ENCODE measurements around the gene ATP5MG.
"Not testable (repeated sequence)": the region's sequence is repeated elsewhere in the genome, so short reads cannot be mapped to it uniquely, and the experiment has no call there.

ATP5MG gene, protein sequence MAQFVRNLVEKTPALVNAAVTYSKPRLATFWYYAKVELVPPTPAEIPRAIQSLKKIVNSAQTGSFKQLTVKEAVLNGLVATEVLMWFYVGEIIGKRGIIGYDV

DNA sequence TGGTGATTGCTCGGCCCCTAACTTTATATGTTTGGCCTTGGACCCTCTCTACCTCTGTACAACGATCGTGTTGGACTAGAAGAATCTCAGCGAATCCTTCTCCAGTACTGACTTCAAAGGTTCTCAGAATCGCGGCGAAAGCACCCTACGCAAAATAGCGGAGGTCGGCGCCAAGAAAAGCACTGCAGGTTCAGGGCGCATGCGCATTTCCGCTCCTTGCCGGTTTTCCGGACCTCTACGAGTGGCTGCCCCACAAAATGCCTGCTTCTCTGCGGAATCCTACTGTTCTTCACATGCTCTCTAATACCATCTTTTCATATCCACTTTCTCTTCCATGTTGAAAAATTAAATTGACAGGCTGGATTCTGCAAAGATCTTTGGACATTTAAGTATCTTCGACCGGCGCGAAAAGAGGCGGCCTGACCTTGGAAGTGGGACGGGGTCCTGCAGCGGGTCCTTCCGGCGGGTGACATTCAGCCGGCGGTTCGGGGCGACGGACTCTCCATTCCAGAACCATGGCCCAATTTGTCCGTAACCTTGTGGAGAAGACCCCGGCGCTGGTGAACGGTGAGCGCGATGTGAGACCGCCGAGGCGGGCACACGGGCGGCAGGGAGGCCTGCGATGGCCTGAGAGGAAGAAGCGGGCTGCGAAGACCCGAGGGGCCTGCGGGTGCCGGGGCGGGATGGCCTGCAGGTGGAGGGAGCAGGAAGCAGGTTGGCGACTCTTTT lies at the start of gene ATP5MG:
Gene ATP5MG (plus strand): TSS at position 456 of the 729 bp plus-strand sequence. CDS start 60 bp downstream, at position 516.
- peak; percentile 96 to 100 for DNase-seq

DNA sequence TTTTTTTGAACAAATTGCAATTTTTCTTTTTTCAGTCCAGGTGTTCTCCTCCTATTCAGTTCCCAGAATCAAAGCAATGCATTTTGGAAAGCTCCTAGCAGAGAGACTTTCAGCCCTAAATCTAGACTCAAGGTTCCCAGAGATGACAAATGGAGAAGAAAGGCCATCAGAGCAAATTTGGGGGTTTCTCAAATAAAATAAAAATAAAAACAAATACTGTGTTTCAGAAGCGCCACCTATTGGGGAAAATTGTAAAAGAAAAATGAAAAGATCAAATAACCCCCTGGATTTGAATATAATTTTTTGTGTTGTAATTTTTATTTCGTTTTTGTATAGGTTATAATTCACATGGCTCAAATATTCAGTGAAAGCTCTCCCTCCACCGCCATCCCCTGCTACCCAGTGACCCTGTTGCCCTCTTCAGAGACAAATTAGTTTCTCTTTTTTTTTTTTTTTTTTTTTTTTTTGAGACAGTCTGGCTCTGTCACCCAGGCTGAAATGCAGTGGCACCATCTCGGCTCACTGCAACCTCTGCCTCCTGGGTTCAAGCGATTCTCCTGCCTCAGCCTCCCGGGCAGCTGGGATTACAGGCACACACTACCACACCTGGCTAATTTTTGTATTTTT lies 48.2 kb upstream of the ATP5MG start:
- DNase-seq: peak; percentile 20 to 72

DNA sequence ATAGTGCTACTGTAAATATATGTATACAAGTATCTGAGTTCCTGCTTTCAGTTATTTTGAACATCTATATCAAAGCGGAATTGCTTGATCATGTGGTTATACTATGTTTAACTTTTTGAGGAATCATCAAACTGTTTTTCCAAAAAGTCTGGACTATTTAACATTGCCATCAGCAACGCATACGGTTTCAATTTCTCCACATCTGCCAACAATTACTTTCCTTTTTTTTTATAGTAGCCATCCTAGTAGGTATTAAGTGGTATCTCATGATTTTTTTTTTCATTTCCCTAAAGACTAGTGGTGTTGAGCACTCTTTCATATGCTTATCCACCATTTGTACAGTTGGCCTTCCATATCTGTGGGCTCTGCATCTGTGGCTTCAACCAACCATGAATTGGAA lies 43.3 kb upstream of the ATP5MG start:
- no peak for DNase-seq

DNA sequence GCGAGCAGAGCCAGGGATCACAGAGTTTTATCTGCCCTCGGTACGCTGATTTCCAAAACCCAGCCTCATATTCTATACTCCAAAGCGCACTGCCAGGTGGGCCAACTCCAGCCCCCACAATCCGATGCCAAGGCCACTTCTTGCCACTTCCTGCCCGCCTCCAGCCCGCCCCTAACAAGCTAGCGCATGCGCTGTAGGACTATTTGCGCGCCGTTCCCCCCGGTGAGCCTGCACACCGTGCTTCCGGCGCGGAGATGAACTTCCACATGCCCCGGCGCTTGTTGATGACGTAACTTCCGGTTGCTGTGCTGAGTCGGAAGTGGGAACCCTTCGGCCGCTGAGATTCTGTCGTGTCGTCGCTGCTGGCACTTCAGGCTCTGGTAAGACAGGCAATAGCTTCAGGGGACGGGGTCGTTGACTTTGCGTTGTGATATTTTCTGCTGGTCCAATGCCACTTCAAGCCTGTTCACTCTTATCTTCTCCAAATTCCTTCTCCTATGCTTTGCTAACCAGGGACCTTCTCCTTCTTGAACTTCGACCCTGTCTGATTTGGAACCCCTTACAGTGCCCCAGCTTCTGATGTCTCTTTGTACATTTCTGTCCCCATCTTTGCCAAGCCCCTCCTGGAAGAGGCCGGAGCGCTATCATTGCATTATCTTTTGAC lies 42.0 kb upstream of the ATP5MG start, which contains the start of gene UBE4A:
Gene UBE4A (plus strand): TSS at position 306 of the 664 bp plus-strand sequence. CDS start 5,481 bp downstream, outside the sequence.
- peak; percentile 95 to 100 for DNase-seq

DNA sequence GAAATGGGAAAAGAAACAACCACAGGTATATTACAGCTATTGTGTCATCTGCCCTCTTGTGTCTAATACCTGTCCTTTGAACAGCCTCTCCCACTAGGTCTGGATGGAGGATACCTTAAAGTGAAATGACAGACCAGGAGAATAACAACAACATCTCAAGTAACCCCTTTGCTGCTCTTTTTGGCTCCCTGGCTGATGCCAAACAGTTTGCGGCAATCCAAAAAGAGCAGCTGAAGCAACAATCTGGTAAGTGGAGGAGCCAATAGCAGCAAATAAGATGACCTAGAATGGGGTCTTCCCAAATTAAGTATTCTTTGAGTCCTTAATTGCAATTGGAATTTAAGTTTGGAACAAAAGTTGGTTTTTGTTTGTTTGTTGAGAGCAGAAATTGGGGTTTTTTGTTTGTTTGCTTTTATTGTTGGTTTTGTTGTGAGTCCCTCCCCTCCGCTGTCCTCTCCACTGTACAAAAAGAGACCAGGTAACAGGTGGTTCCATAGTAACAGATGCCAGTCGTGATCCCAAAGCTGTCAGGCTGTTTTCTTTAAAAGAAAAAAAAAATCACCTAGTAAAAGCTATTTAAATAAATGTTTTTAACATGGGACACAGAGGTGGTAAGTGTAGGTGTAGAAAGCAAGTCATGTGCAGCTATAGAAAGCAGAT lies 36.3 kb upstream of the ATP5MG start:
- no peak for DNase-seq

DNA sequence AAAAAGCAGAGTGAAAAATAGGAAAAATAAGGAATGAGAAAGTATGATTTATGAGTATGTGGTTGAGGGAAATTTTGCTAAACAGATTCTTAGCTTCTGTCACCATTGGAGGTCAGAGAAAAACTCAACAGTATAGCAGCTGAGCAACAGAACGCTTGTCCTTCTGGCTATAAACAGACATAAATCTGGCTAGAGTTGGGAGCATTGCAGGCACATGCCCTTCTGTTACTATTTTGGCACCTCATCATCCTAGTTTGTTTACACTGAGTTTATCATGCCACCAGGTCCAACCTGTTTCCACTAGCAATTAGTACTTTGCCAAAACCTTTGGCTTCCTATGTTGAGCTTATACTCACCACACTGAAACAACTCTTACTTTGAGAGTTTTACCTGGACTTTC lies 35.1 kb upstream of the ATP5MG start:
- DNase-seq: no peak

DNA sequence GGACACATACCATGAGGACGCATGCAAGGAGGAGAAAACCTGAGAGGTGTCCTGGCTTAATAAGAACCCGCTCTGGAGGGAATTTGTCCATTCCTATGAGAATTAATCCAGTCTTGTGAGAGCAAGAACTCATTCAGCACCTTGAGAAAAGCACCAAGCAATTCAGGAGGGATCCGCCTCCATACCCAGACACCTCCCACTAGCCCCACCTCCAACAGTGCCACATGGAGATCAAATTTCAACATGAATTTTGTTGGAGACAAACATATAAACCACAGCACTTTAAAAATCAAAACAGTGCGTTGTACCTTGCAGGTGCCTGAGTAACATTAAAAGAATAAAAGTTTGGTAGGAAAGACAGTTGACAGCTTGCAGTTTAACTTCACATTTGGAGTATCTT lies 30.6 kb upstream of the ATP5MG start:
- DNase-seq: no peak

DNA sequence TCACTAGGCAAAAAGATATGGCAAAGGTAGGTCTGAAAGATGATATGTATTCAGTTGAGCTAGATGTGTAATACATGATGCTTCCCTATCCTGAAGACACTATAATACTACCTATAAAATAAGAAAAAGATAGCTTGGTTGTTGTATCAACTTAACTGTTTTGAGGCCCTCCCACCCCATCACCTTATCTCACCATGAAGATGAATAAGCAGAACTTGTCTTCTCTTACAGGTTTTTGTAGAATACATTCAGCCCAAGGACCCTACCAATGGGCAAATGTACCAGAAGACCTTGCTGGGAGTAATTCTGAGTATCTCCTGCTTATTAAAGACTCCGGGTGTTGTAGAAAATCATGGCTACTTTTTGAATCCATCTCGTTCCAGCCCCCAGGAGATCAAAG lies 28.1 kb upstream of the ATP5MG start:
- DNase-seq: no peak

DNA sequence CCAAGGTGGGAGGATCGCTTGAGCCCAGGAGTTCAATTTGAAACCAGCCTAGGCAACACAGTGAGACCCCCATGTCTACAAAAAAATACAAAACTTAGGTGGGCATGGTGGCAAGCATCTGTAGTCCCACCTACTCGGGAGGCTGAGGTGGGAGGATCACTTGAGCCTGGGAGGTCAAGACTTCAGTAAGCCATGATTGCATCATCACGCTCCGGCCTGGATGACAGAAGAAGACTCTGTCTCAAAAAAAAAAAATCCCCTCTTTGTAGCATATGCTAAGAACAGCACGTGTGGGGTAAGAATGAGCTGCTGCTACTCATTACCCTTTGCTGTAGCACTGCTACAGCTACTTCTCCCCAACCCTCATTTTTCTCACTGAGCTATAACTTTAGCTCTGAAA lies 27.5 kb upstream of the ATP5MG start:
- DNase-seq: no peak

DNA sequence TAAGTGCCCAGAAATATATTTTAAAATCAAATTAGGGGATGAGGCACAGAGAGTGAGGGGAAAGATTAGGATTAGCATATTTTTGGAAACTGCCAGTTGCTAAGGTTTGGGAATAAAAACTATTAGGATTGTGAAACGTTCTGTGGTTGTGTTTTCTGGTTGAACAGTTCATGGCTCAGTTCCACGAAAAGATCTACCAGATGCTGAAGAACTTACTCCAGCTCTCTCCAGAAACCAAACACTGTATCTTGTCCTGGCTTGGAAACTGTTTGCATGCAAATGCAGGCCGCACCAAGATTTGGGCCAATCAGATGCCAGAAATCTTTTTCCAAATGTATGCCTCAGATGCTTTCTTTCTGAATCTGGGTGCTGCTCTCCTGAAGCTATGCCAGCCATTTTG lies 26.7 kb upstream of the ATP5MG start:
- no peak for DNase-seq

DNA sequence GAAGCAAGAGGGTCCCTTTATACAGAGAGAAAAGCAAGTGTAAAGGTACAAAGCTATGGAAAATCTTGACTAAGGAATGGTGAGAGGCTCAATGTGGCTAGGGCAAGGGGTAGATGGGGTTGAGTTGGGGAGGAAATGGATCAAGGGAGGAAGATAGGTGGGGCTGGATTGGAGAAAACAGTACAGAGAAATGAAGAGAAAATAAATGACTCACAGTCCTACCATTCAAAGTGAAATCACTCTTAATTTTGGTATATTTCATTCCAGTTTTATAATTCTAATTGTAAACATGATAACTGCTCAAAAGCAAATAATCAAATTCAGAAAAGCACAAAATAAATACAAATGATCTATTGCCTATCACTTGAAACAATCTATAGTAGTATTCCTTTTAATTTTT lies 25.4 kb upstream of the ATP5MG start:
- DNase-seq: no peak

DNA sequence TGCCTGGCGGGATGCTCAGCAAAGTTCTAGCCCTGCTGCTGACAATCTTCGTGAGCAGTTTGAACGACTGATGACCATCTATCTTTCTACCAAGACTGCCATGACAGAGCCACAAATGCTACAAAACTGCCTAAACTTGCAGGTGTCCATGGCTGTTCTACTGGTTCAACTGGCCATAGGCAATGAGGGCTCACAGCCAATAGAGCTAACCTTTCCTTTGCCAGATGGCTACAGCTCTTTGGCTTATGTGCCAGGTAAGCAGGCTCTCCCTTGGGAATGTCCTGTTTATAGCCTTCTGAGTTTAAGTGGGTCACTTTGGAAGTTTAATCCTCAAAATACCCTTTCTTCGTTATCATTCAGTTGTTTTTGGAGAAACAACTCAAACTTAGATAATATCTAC lies 21.9 kb upstream of the ATP5MG start:
- DNase-seq: no peak

DNA sequence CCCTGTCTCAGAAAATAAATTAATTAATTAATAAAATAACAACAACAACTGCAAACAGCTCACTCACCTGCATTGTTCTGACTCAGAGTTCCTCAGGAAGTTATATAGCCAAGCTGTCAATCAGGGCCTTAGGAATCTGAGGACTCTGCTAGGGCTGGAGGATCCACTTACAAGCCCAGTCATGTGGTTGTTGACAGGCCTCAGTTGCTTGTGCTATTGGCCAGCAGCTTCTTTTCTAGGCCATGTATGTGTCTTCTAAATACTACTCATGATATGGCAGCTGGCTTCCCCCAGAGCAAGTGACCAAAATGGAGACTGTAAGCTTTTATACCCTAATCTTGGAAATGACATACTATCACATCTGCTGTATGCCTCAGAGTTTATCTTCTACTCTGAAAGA lies 20.8 kb upstream of the ATP5MG start:
- DNase-seq: no peak

DNA sequence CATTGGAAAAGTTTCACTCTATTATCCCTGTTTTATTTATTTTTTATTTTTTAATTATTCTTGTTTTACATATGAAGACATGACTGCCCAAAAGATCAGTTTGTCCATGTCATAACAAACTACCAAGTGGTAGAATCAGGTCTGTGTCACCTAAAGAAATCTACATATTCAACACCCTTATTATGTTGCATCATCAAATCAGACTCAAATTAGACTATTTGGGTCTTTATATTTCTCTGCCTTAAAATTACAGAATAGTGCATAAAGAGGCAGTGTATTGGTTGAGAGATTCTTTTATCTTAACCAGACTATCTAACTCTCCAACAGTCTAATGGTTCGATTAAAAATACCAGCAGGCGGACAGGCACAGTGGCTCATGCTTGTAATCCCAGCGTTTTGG lies 18.5 kb upstream of the ATP5MG start:
- DNase-seq: no peak

DNA sequence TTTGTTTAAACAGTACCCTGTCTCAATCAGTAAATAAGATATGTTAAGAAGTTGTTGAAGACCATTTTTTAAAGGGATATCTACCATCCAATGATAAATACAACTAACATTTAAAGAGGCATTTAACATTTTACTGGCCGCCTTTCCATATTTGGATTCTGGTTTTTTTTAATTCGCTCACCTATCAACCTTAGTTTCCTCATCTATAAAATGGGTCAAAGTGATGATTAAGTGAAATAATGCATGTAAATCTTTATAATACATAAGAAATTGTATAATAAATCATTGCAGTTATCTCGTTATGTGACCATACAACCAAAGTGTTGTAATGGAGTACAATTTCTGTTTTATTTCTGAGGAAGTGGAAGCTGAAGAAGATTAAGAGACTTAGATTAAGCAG lies 17.7 kb upstream of the ATP5MG start:
- DNase-seq: no peak

DNA sequence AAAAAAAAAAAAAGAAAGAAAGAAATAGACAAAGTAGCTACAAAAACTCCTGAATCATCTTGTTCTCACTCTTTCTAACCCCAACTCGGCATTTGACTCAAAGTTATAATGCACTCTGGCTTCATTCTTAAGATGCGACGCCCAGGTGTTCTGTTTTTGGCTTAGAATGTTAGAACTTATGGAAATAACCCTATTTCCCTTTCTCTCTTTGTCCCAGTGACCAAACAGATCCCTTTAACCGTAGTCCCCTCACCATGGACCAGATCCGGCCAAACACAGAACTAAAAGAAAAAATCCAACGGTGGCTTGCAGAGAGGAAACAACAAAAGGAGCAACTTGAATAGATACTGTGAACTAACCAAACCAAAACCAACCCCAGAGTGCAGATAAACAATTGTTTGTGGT lies 5.3 kb upstream of the ATP5MG start:
- no peak for DNase-seq

DNA sequence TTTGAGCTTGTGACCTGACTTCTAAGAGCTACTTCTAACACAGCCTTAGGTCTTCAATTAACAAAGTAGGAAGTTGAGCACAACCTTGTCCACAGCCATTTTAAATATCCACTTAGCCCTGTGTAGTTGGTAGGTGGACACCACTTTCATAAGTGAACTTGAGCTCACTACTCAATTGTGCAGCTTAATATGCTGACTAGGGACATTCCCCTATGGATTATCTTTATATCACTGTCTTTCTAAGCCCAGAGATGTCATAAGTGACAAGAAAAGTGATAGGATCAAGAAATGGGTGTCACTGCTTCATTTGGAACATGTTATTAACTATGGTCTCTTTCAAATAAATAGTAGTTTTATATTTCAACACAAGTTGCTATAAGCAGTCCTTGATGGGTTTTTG lies 4.0 kb upstream of the ATP5MG start:
- no peak for DNase-seq

DNA sequence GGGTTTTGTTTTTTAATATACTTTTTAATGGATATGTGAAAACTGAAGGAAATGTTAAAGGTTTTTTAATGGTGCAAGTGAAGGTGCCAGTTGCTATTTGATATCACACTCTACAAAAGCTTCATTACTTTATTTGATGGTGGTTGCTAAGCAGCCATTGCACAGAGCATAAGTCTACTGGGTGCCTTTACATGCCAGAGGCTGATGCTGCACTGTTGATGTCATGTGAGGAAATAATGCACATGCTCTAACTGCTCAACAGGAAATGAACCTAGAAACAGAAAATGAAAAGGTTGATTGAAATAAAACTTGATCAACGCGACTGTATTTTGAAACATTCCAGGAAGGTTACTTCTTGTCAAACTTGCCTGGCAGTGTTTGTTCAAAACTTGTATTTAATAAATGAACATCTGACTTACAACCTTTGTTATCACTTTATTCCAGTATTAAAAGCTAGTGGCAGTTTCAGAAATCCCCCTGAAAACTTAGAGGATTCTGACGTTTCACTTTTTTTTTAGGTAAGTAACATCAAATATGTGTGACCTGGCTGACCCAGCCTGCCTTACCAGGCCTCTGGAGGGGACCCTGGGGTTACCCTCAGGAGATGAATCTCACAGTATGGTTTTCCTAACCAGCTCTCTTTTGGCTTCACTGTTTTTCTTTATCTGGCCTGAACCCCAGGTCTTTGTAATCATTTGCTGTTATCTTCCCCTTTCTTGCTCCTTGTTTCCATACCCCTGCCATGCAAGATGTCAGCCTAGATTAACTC lies 2.4 kb upstream of the ATP5MG start:
- no peak for DNase-seq

DNA sequence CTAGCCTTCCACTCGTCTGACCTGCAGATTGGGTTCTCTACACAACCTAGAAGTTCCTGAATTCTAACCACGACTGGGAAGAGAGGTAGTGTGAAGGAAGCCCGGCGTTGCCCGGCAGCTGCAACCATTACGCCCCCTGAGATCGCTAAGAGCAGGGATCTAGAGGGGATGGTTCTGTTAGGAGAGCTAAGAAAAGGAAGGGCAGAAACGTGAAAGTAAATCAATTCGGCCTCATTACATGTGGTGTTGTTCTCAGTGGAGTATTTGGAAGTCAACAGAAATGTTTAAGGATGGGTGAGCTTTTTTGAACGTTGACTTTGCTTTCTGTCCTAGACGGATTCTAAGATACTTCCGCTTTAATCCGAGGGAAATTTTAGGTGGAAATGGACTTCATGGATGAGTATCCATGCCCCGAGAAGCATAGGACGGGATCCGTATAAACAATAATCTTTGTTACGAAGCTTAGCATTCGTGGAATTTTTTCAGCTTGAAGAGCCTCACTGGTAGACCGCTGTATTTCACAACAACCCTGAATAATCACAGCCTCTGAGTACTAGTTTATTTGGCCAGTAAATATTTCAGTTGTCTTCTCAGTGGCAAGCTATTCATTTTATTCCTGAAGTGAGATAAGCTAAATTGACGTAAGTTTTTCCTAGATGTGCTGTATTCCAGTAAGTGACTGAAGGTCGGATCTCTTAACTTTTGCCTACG lies 629 bp downstream of the ATP5MG start:
- DNase-seq: no peak

DNA sequence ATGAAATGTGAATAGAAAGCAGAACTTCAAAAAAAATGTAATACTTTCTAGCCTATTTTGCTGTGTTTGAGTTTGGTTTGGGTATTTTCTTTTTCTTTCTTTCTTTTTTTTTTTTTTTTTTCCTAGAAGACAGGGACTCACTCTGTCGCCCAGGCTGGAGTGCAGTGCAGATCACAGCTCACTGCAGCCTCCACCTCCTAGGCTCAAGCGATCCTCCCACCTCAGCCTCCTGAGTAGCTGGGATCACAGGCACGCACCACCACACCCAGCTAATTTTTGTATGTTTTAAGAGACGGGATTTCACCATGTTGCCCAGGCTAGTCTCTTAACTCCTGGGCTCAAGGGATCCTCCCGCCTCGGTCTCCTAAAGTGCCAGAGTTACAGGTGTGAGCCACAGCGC lies 1.2 kb downstream of the ATP5MG start:
- not testable (repeated sequence) for DNase-seq

DNA sequence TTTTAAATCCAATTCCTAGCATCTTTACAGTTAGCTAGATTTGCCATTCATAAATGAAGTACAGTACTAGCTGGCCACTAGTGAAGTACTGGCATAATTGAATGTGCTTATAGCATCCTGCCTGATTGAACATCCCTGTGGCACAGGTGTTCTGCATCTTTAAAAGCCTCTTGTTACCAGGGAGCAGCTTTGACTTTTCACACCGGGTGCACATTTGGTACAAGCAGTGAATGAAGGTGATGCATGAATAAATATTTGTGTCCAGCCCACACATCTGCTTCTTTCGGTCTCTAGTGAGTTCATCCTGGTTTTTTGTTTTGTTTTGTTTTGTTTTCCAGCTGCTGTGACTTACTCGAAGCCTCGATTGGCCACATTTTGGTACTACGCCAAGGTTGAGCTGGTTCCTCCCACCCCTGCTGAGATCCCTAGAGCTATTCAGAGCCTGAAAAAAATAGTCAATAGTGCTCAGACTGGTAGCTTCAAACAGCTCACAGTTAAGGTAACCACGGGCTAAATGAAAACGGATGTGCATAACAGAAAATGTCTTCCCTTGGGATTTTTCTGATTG lies 5.3 kb downstream of the ATP5MG start:
- DNase-seq: no peak

Data from NCI-H526 (cell line).